GM10248 (cell line): ENCODE measurements around the gene FAM151B.
A peak's percentile ranks its signal among the peaks of the same experiment; 100 is the strongest.

Experiments
- CTCF ChIA-PET: fragments of 300-600 bp; sonication (Branson Sonifier 250); formaldehyde crosslinking; extraction: SDS; loops from one replicate; lab custom pipeline; 2021; ENCODE audit warnings: antibody characterized with exemption; lab: Yijun Ruan, JAX
- POLR2A ChIA-PET: fragments of 350-650 bp; sonication (Branson Sonifier 250); formaldehyde crosslinking; extraction: SDS; loops from one replicate; lab custom pipeline; 2020; ENCODE audit warnings: antibody characterized with exemption; lab: Yijun Ruan, JAX
- DNase-seq: peaks from one replicate; pipeline ENCODE4 v3.0.0; 2012; ENCODE audit errors: extremely low spot score
- TF ChIP-seq, protein P1 (sequence below): IDR thresholded peaks from 2 replicates; pipeline ENCODE4 v1.5.1; 2012; ENCODE audit warnings: mild to moderate bottlenecking, low read depth; ENCODE audit errors: extremely low read depth, missing control alignments, control extremely low read depth

The FAM151B gene

GRCh38 chr5:80509362-80509761 is 21.5 kb downstream of the FAM151B start:
- ChIA-PET CTCF (no interaction called here), POLR2A (no interaction called here)
- DNase-seq, result no peak
- TF ChIP-seq, protein P1, sequence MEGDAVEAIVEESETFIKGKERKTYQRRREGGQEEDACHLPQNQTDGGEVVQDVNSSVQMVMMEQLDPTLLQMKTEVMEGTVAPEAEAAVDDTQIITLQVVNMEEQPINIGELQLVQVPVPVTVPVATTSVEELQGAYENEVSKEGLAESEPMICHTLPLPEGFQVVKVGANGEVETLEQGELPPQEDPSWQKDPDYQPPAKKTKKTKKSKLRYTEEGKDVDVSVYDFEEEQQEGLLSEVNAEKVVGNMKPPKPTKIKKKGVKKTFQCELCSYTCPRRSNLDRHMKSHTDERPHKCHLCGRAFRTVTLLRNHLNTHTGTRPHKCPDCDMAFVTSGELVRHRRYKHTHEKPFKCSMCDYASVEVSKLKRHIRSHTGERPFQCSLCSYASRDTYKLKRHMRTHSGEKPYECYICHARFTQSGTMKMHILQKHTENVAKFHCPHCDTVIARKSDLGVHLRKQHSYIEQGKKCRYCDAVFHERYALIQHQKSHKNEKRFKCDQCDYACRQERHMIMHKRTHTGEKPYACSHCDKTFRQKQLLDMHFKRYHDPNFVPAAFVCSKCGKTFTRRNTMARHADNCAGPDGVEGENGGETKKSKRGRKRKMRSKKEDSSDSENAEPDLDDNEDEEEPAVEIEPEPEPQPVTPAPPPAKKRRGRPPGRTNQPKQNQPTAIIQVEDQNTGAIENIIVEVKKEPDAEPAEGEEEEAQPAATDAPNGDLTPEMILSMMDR, result no peak

DNA sequence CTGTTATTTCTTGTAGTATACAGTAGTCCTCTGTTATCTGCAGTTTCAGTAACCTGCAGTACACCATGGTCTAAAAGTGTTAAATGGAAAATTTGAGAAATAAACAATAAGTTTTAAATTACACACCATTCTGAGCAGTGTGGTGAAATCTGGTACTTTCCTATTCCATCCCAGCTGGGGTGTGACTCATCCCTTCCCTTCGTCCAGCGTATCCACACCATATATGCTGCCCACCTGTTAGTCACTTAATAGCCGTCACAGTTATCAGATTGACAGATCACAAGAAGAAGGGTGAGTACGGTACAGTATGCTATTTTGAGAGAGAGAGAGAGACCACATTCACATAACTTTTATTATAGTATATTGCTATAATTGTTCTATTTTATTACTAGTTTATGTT is 28.9 kb downstream of the FAM151B start:
- TF ChIP-seq, protein P1, result no peak
- CTCF ChIA-PET, result no interaction called here
- POLR2A ChIA-PET, result interaction anchor here (0.7 kb wide), 1 partner anchor 953 kb away, joined by 3 read pairs; no protein-coding TSS in a partner anchor
- peak; percentile 15 for DNase-seq

GRCh38 chr5:80540691-80541090 is 52.8 kb downstream of the FAM151B start:
- no peak for DNase-seq
- POLR2A ChIA-PET, result no interaction called here
- CTCF ChIA-PET, result no interaction called here
- TF ChIP-seq, protein P1, result no peak

DNA sequence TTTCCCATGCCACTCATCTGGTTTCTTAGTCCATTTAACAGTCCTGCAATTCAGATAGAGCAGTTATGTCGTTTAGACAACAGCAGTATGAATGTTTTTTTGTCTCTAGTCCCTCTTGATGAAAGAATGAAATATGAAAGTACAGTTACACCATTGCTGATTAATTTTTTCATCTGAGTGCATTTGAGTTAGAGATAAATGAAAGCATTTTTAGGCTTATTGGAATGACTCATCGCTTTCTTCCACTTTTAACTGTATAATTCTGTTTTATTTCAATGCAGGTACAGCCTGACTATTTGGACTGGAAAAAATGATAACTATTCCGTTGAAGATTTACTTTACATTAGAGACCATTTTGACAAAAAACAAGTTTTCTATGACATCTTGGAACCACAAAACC is 53.5 kb downstream of the FAM151B start:
- DNase-seq, result no peak
- TF ChIP-seq, protein P1, result no peak
- CTCF ChIA-PET, result no interaction called here
- POLR2A ChIA-PET, result no interaction called here

GRCh38 chr5:80554646-80555045 is 66.7 kb downstream of the FAM151B start:
- DNase-seq, result no peak
- ChIA-PET CTCF (no interaction called here), POLR2A (no interaction called here)
- TF ChIP-seq, protein P1, result no peak

DNA sequence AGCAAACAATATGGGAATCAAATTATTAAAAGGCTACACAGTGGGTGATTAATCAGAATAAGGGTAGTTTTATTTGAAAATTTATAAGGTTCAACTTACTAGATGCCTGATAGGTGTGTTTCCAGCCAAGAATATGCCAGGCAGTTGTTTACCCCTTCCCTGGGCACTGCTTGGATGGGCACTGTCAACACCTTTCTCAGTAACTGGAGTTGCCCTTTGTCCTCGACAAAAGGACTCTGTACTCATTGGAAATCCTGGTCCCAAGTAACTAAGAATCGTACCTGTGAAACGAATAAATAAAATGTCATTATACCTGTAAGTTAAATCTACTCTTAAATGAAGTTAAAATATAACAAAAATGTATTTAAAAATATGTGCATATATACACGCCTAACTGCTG is 67.2 kb downstream of the FAM151B start:
- no peak for DNase-seq
- TF ChIP-seq, protein P1, result no peak
- ChIA-PET POLR2A (no interaction called here), CTCF (no interaction called here)

- POLR2A ChIA-PET, result no interaction called here
Observed at GRCh38 chr5:80559244-80559643, 71.3 kb downstream of the FAM151B start.

More at GRCh38 chr5:80559244-80559643, 71.3 kb downstream of the FAM151B start:
- CTCF ChIA-PET, result no interaction called here
- TF ChIP-seq, protein P1, result no peak
- DNase-seq, result no peak
